ENCODE data around the gene ALDOB. TPM values are rescaled to one million over a fixed set of nuclear protein-coding genes. Genes with fewer than 3 reads are reported as not detected.
A peak's percentile ranks its signal among the peaks of the same experiment; 100 is the strongest.

Gene ALDOB
- total and polyA plus RNA-seq, 4 donors = 527 to 2,132 (median 1,808) TPM

DNA sequence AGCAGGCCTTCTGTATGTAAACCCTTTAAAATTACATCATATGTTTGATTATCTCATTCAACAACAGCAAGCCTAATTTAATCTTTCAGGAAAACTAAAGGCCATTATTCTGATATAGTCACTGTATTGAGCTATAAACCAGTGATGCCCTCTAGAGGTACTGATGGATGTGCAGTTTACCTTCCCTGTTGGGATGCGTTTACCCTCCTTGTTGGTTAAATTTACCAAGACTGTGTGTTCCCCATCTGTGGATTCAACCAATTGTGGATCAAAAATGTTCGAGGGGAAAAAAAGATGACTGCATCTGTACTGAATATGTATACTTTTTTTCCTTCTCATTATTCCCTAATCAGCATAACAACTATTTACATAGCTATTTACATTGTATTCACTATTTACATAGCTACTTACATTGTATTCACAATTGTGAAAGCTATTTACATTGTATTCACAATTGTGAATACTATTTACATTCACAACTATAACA lies 47.0 kb downstream of the ALDOB start:
- Histone ChIP-seq H3K4me3 (ENCODE audit: low read depth in 1 of 3, low read length in 3 of 3) (no peak overlapping the region), H3K36me3 (ENCODE audit: control insufficient read depth in 4 of 4, insufficient read depth in 3 of 4, low read depth in 1 of 4, low read length in 3 of 4) (peaks cover 0 to 23% (median 20%) of the 10 kb centered on the region in 4 donors), H3K9me3 (ENCODE audit: control insufficient read depth in 4 of 4, low read length in 3 of 4) (peaks cover 0 to 2% (median 0%) of the 10 kb centered on the region in 4 donors), H3K27ac (ENCODE audit: low read depth in 1 of 2, low read length in 2 of 2) (peak overlapping the region; percentile 54 to 57), H3K4me1 (ENCODE audit: control insufficient read depth in 4 of 4, insufficient read depth in 4 of 4, low read length in 3 of 4) (peaks cover 0 to 19% (median 14%) of the 10 kb centered on the region in 4 donors), H3K27me3 (ENCODE audit: control insufficient read depth in 4 of 4, insufficient read depth in 4 of 4, low read length in 3 of 4) (no peaks in the 10 kb centered on the region), H3K9ac (ENCODE audit: low read depth in 1 of 2, low read length in 2 of 2) (no peak overlapping the region)
- DNase-seq (ENCODE audit: low spot score) = no peak
- 36% methylated on average over 2 of the region's 2 CpGs for WGBS
- TF ChIP-seq, protein P1, sequence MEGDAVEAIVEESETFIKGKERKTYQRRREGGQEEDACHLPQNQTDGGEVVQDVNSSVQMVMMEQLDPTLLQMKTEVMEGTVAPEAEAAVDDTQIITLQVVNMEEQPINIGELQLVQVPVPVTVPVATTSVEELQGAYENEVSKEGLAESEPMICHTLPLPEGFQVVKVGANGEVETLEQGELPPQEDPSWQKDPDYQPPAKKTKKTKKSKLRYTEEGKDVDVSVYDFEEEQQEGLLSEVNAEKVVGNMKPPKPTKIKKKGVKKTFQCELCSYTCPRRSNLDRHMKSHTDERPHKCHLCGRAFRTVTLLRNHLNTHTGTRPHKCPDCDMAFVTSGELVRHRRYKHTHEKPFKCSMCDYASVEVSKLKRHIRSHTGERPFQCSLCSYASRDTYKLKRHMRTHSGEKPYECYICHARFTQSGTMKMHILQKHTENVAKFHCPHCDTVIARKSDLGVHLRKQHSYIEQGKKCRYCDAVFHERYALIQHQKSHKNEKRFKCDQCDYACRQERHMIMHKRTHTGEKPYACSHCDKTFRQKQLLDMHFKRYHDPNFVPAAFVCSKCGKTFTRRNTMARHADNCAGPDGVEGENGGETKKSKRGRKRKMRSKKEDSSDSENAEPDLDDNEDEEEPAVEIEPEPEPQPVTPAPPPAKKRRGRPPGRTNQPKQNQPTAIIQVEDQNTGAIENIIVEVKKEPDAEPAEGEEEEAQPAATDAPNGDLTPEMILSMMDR (IDR thresholded peaks at IDR 0.05; ENCODE audit: low read depth, low read length, missing input control) = peak; percentile 39
- TF ChIP-seq, protein P2, sequence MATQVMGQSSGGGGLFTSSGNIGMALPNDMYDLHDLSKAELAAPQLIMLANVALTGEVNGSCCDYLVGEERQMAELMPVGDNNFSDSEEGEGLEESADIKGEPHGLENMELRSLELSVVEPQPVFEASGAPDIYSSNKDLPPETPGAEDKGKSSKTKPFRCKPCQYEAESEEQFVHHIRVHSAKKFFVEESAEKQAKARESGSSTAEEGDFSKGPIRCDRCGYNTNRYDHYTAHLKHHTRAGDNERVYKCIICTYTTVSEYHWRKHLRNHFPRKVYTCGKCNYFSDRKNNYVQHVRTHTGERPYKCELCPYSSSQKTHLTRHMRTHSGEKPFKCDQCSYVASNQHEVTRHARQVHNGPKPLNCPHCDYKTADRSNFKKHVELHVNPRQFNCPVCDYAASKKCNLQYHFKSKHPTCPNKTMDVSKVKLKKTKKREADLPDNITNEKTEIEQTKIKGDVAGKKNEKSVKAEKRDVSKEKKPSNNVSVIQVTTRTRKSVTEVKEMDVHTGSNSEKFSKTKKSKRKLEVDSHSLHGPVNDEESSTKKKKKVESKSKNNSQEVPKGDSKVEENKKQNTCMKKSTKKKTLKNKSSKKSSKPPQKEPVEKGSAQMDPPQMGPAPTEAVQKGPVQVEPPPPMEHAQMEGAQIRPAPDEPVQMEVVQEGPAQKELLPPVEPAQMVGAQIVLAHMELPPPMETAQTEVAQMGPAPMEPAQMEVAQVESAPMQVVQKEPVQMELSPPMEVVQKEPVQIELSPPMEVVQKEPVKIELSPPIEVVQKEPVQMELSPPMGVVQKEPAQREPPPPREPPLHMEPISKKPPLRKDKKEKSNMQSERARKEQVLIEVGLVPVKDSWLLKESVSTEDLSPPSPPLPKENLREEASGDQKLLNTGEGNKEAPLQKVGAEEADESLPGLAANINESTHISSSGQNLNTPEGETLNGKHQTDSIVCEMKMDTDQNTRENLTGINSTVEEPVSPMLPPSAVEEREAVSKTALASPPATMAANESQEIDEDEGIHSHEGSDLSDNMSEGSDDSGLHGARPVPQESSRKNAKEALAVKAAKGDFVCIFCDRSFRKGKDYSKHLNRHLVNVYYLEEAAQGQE (IDR thresholded peaks at IDR 0.05) = no peak
- no peak for TF ChIP-seq FOXA2 (IDR thresholded peaks at IDR 0.05)
- TF ChIP-seq, protein P3, sequence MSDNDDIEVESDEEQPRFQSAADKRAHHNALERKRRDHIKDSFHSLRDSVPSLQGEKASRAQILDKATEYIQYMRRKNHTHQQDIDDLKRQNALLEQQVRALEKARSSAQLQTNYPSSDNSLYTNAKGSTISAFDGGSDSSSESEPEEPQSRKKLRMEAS (IDR thresholded peaks at IDR 0.05) = no peak
- TF ChIP-seq FOXA1 (IDR thresholded peaks at IDR 0.05) = no peak
- peak in 1 of 2 donors; percentile 2 for TF ChIP-seq RXRA (IDR thresholded peaks at IDR 0.05)
- no peak for TF ChIP-seq JUND (IDR thresholded peaks at IDR 0.05)
- no peak for TF ChIP-seq GABPA (IDR thresholded peaks at IDR 0.05 in 1 of 2, conservative IDR thresholded peaks at IDR 0.05 in 1 of 2)
- no peak for TF ChIP-seq EGR1 (IDR thresholded peaks at IDR 0.05; ENCODE audit: low read depth in 2 of 2)
- TF ChIP-seq, protein P4, sequence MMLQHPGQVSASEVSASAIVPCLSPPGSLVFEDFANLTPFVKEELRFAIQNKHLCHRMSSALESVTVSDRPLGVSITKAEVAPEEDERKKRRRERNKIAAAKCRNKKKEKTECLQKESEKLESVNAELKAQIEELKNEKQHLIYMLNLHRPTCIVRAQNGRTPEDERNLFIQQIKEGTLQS (IDR thresholded peaks at IDR 0.05) = no peak
- TF ChIP-seq SP1 (IDR thresholded peaks at IDR 0.05) = no peak
- no peak for TF ChIP-seq TAF1 (conservative IDR thresholded peaks at IDR 0.05)
- TF ChIP-seq, protein P5, sequence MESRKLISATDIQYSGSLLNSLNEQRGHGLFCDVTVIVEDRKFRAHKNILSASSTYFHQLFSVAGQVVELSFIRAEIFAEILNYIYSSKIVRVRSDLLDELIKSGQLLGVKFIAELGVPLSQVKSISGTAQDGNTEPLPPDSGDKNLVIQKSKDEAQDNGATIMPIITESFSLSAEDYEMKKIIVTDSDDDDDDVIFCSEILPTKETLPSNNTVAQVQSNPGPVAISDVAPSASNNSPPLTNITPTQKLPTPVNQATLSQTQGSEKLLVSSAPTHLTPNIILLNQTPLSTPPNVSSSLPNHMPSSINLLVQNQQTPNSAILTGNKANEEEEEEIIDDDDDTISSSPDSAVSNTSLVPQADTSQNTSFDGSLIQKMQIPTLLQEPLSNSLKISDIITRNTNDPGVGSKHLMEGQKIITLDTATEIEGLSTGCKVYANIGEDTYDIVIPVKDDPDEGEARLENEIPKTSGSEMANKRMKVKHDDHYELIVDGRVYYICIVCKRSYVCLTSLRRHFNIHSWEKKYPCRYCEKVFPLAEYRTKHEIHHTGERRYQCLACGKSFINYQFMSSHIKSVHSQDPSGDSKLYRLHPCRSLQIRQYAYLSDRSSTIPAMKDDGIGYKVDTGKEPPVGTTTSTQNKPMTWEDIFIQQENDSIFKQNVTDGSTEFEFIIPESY (IDR thresholded peaks at IDR 0.05) = no peak
- TF ChIP-seq NR2F2 (IDR thresholded peaks at IDR 0.05) = no peak
- peak; percentile 5 for TF ChIP-seq YY1 (IDR thresholded peaks at IDR 0.05)
- TF ChIP-seq HNF4A (conservative IDR thresholded peaks at IDR 0.05) = no peak
- TF ChIP-seq RAD21 (IDR thresholded peaks at IDR 0.05) = peak; percentile 69 to 77
- no peak for TF ChIP-seq HNF4G (IDR thresholded peaks at IDR 0.05)
